ENCODE results near the gene KRTAP19-4.
"Not testable (repeated sequence)": the region's sequence is repeated elsewhere in the genome, so short reads cannot be mapped to it uniquely, and the experiment has no call there.

Gene KRTAP19-4

GRCh38 chr21:30497065-30497464 lies at the start of gene KRTAP19-4:
KRTAP19-4 (minus strand) TSS chr21:30497165; CDS start chr21:30497110, 55 bp downstream.
- no peak for DNase-seq (ENCODE audit: low read depth)

GRCh38 chr21:30541764-30542163 lies 44.8 kb upstream of the KRTAP19-4 start, which contains the start of gene KRTAP19-6:
KRTAP19-6 (minus strand) TSS chr21:30541864; CDS start chr21:30541833, 31 bp downstream.
- no peak for DNase-seq (ENCODE audit: low read depth)

DNA sequence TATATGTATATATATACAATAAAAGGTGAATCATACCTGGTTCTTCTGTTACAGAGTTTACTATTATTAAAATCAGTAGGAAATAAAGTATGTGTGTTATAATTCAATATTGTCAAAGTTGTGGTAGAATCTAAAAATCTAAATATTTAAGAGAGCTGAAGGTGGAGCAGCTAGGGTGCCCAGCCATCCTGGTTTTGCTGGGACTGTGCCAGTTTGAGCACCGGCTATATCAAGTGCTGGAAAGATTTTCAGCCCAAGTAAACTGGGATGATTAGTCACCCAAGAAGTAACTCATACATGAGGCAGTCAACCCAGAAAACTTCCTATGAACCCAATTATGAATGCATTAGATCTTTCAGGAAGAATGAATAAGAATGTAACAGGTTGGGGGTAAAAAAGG lies 21.9 kb upstream of the KRTAP19-4 start:
- no peak for DNase-seq (ENCODE audit: low read depth)

DNA sequence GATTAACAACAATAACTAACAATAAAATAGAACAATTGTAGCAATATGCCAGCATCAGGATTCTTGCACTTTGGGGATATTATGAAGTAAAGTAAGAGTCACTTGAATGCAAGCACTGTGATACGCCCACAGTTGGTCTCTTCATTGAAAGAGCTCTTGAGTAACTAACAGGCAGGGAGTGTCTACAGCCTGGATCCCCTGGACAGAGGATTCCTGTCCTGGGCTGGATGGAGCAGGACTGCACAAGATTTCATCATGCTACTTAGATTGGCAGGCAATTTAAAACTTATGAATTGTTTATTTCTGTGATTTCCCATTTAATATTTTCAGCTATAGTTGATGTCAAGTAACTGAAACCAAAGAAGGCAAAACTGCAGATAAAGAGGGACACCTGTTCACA lies 18.7 kb upstream of the KRTAP19-4 start:
- DNase-seq (ENCODE audit: low read depth), result no peak

- not testable (repeated sequence) for DNase-seq (ENCODE audit: low read depth)
Observed at GRCh38 chr21:30505621-30506205, 8.7 kb upstream of the KRTAP19-4 start.

- no peak for DNase-seq (ENCODE audit: low read depth)
Observed at GRCh38 chr21:30502041-30502440, 5.1 kb upstream of the KRTAP19-4 start, which contains the start of gene KRTAP19-5. KRTAP19-5 (minus strand) TSS chr21:30502141; CDS start chr21:30502090, 51 bp downstream.

- DNase-seq (ENCODE audit: low read depth), result no peak
Observed at GRCh38 chr21:30491963-30492428, 5.0 kb downstream of the KRTAP19-4 start, which contains the start of gene KRTAP19-3. KRTAP19-3 (minus strand) TSS chr21:30492013; CDS start chr21:30491957, 56 bp downstream.

GRCh38 chr21:30487336-30487735 lies 9.6 kb downstream of the KRTAP19-4 start, which contains the start of gene KRTAP19-2:
KRTAP19-2 (minus strand) TSS chr21:30487436; CDS start chr21:30487348, 88 bp downstream.
- DNase-seq (ENCODE audit: low read depth), result no peak

- no peak for DNase-seq (ENCODE audit: low read depth)
Observed at GRCh38 chr21:30486180-30486579, 10.8 kb downstream of the KRTAP19-4 start.

DNA sequence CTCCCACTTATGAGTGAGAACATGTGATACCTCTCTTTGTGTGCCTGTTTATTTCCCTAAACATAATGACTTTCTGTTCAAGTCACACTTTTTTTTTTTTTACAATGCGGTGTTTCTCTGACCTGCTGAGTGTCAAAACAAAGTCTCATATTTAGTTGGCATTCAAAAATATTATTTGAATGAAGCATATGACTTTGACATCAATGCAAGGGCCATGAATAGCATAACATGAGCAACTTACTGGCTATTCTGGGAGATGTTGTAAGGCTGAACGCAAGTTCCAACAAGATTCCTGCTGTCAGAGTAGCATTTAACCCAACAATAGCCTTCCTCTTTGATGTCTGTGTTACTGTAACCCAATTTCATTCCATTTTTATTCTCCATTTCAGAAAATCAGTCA lies 14.8 kb downstream of the KRTAP19-4 start:
- DNase-seq (ENCODE audit: low read depth), result no peak

DNA sequence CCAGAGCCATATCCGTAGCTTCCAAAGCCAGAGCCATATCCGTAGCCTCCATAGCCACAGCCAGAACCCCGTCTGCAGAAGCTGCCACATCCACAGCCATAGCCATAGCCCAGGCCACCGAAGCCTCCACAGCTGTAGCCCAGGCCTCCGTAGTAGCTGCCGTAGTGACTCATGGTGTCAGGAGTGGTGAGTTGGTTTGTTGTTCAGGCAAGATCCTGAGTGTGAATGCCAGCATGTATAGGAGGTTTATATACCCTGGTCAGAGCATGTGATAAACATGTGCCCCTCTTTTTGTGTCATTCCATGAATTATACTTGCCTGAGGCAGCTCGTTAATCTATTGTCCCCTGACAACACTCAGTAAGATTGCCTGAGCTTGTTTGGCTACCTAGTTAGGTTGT lies 16.8 kb downstream of the KRTAP19-4 start, which contains the start of gene KRTAP19-1:
TSS of gene KRTAP19-1 (minus strand) at position 223 of the 400 bp plus-strand sequence. CDS start at position 173, 50 bp downstream.
- no peak for DNase-seq (ENCODE audit: low read depth)

DNA sequence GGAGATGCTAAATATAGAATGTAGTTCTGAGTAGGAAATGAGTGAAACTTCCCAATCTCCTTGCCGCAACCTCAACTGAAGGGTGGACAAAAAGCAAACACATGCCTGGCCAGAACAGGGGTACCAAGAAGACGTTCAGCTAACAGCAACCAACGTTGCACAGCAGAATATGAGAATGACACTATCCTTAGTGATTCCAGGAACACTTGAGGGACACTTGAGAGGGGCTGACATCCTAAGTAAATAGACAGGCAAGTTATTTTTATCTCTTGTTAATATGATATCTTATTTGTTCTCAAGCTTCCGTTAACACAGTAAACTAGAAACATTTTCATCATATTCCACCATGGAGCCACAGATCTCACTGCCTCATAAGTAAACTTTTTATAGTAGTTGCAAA lies 17.7 kb downstream of the KRTAP19-4 start:
- DNase-seq (ENCODE audit: low read depth), result no peak

DNA sequence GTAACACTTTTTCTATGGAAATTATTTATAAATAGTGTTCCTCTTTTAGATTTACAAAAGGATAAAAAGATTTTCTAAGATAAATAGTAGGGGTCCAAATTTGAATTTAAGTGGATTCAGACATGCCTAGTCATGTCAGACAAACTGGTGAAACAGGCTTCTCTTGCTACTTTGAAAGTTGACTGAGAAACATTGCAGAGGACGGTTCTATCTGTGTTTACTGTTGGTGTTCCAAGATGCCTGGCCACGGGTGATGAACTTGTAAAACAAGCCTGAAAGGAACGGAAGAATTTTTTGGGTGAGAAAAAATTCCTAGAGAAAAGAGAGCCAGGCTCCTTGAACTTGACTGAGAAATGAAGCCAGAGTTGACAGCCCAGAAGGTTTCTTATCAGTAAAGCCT lies 19.0 kb downstream of the KRTAP19-4 start:
- DNase-seq (ENCODE audit: low read depth), result no peak

DNA sequence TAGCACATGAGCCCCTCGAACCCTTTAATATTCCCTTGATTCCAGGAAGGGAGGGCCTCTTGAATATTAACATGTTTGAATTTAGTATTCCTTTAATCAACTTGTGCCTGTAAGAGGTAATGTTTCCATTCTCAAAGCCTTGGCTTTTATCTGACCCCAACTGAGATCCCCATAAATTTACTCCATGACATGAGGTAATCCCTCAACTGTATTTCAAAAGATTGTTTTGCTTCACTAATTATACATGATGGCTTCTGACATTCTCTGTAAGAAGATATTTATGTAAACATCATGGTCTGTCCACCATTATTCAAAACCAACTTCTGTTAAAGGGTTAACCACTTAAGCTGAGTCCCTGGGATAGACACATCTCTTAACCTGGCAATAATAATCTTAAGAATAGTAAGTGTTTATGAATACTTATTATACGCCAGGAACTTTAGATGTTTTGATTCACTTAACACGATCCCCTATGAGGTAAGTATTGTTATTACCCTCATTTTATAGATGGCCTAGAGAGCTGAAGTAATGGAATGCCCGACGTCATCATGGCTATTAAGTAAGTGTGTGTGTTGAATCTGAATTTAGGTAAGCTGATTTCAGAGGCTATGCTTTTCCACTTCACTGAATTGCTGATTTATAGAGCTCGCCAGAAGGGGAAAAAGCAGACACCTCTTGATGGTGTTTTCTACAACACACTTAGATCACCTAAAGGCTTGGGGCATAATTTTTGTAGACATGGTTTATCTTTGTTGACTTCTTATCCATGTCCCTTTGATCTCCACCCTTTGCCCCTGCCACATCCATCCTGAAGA lies 27.9 kb downstream of the KRTAP19-4 start:
- DNase-seq (ENCODE audit: low read depth), result no peak

GRCh38 chr21:30463713-30464112 lies 33.3 kb downstream of the KRTAP19-4 start:
- no peak for DNase-seq (ENCODE audit: low read depth)

DNA sequence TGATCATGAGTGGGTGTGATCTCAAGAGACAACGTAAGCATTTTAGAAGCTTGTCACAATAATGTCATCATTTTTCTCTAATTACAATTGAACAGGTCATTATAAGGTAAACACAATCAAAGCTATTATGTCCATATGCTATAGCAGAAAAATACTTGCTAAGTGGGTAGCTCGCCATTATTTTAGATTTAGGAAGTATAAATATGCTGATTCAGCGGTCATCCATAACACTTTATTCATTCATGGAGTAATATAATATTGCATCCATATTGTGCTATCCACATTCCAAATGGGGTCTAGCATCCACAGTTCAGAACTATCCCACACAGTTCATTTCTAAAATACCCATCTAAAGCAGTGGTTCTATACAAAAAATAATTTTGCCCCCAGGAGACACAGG lies 48.5 kb downstream of the KRTAP19-4 start:
- DNase-seq (ENCODE audit: low read depth), result no peak

DNA sequence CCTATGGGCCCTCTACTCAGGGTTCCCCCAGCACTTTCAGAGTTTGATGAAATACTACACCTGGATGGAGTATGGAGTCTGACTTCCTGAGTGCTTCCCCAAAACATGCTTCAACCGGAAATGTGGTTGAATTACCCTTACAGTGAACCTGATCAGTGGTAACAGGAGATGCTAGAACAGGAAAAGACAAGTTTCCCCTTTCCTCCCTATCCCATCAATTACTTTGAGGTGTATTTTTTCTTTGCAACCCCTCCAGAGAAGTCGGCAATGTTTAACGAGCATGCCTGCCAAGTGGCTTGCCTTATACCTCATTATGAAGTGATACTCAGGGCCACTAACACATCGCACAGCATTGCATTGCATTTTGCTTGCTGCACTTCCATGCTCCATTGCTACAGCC lies 49.9 kb downstream of the KRTAP19-4 start:
- no peak for DNase-seq (ENCODE audit: low read depth)
